GM21447 (cell line): Measurements from ENCODE around the gene SCAF11.

Experiments
- ATAC-seq: cut with Tn5 transposase; IDR thresholded peaks from one replicate; pipeline ENCODE4 v1.9.1; 2021; ENCODE audit not compliant: unreplicated experiment

The SCAF11 gene

GRCh38 chr12:45915405-45915804 lies 75.0 kb downstream of the SCAF11 start:
- ATAC-seq: no peak

DNA sequence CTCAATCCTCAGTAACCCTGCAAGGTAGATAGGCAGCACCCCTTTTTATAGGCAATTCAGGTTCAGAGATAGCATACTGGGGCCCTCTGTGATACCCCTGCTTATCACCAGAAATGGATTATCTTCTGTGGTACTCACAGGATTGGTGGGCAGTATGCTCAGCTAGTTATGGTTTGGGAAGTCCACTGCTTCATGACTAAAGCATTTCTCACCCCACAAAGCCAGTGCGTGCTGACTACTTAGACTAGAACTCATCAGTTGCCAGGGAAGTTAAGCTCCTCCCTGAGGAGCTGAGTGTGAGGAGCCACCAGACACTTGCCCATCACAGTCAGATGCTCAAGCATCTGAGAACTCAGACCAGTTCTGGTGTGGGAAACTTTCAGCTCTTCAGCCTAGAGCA lies 76.3 kb downstream of the SCAF11 start:
- ATAC-seq: no peak

GRCh38 chr12:45913631-45914030 lies 76.7 kb downstream of the SCAF11 start:
- no peak for ATAC-seq

DNA sequence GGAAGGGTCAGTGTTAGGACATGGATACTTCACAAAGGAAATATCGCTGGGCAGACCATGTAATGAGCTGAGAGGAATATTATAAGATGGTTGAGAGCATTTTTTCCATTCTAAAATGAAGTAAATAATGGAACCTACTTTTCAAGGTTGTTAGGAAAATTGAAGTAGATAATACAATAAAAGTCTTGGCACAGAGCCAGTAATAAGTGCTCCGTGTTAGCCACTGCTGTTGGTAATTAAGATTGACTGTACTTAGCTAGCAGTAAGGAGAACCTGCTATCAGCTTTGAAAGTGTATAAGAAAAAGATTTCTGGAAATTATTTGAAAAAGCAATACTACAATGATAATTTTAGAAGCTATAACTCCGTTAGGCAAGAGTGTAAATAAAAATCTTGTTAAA lies 77.6 kb downstream of the SCAF11 start:
- no peak for ATAC-seq

DNA sequence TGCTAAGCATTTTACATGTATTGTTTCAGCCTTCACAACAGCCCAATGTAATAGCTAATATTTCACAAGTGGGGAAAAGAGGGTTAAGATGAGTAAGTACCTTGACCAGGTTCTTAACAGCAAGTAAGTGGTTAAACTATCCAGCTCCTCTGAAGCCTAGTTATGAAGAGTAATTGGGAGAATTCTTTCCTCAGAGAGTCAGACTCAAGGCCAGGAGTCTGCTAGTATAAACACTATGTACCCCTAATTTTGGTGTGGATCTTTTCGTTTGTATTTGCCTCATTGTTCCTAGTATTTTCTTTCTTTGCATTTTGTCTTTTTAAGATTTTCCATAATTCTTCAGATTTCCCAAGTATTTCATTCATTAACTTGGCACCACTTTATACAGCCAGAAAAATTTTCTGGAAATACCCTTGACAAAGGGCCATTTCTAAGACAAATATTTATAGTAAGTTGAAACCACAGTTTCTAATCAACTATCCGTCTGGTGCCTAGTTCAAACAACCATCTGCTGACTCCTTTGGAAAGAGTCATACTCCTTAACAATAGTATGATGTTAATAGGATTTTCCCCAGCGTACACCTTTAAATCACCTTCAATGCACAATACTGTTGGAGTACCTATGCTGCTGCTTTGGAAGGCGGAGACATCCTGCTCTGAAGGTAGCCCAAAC lies 81.2 kb downstream of the SCAF11 start:
- no peak for ATAC-seq

DNA sequence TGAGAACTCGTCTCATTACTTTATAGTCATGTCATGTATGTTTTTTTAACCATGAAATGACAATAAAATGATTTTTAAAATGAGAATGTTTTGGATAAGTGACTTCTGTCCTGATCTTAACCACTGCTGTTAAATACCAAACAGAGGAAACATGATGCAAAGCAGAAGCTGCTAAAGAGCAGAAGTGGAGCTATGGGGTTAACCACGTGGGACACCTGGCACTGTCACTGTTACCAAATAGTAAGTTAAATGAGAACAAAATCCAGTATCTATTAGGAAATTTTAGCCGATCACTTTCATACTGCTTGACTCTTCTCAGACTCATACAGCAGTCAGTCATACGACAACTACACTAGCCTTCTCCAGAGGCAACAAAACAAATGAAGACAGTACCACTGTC lies 82.4 kb downstream of the SCAF11 start:
- no peak for ATAC-seq

GRCh38 chr12:45898094-45898493 lies 92.3 kb downstream of the SCAF11 start:
- no peak for ATAC-seq

- no peak for ATAC-seq
These were observed 94.4 kb downstream of the SCAF11 start for GRCh38 chr12:45895961-45896360.

DNA sequence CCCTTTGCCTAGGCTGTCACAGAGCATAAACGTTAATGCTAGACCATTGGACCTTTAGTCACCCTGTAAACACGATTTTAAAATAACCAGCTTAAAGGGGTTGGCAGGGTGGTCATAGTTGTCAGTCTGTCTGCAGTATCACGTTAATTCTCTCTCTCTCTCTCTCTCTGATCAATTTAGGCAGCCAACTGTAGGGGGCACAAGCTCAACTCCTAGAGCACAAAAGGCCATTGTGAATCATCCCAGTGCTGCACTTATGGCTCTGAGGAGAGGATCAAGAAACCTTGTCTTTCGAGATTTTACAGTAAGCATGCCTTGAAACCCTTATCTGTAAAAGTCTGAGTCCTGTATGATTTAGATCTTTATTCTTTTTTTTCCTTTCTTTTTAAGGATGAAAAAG lies 97.1 kb downstream of the SCAF11 start:
- ATAC-seq: no peak

GRCh38 chr12:45890276-45890675 lies 100.1 kb downstream of the SCAF11 start:
- ATAC-seq: no peak

DNA sequence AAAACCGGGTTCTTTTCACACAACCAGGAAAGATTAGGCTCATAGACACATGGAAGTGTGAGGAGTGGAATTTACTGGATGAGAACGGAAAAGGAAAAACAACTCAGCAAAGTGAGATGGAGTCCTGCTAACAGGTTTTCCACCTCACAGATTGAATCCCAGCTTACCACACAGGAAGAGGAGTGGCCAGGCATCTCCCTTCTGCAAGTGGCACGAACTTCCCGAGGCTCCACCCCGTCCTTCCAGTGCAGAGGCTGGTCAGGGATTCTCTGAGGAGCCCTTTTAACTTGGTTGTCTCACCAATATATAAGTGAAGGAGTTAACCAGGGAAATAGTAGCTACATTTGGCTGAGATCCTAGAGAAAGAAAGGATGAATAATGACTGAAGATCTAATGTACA lies 102.8 kb downstream of the SCAF11 start:
- ATAC-seq: no peak

GRCh38 chr12:45886685-45887084 lies 103.7 kb downstream of the SCAF11 start:
- ATAC-seq: no peak

GRCh38 chr12:45883187-45883586 lies 107.2 kb downstream of the SCAF11 start:
- no peak for ATAC-seq

DNA sequence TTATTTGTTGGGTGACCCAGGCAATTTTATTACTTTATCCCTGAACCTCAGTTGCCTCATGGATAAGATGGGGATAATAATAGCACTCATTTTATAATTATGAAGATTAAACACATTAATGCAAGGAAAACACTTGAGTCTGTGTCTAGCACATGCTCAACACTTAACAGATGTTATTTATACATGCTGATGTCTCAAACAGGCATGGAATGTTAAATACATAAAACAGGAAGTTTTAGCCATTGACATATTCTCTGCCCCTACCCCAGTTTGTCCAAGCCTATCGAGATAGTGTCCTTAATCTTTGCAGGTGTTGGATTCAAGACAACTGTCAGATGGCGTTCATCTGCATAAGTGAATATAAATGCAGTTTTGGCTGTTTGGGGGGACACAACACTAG lies 109.8 kb downstream of the SCAF11 start:
- no peak for ATAC-seq

DNA sequence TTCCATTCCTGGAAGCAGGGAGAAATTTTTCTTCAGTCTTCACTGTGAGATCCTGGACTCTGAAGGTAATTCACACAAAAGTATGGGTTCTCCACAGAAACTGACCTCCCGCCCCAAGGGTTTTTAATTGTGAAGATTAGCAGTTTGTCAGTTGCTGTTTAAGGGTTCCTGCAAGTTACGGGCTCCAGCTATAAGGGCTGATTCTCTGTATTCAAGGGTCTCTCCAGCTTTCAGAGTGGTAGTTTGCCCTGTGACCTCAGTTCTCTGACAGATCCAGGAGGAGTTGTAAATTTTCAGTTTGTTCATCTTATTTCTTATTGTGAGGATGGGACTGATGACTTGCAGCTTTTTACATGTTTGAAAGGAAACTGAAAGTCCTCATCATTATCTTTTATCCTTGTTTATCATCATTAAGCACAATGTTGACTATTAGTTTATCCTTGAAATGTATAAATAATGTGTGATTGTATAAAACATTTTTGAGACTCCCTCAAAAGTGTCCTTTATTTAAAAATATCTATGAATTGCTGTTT lies 110.9 kb downstream of the SCAF11 start:
- no peak for ATAC-seq

DNA sequence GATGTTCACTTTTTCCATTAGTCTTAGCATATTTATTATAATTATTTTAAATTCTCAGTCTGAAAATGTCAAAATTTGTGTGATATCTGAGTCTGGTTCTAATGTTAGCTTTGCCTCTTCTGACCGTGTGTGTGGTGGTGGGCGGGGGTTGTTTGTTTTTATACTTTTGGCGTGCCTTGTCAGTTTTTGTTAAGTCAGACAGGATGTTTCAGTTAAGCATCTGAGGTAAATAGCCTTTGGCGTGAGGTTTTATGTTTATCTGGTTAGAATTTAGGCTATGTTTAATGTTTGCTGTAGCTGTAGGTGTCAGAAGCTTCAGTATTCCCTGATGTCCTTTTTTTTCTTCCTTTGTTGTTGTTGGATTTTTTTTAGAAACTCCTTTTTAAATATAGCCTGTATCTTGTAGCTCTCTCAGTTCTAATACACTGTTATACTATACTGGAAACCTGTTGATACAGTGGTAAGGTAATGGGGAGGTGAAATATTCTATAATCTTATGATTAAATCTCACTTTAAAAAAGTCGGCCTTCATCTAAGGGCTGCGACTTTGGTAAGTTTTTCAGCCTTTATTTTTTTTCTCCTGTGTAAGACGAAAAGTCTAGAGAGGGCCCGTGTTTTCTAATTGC lies 111.6 kb downstream of the SCAF11 start:
- no peak for ATAC-seq

GRCh38 chr12:45877069-45877468 lies 113.3 kb downstream of the SCAF11 start:
- ATAC-seq: no peak

DNA sequence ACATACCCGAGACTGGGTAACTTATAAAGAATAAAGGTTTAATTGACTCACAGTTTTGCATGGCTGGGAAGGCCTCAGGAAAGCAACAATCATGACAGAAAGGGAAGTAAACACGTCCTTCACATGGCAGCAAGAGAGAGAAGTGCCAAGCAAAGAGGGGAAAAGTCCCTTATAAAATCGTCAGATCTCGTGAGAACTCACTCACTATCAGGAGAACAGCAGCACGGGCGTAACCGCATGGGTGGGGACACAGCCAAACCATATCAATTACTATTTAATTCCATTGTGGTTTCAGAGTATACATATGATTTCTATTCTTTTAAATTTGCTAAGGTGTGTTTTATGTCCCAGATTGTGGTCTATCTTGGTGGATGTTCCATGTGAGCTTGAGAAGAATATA lies 117.9 kb downstream of the SCAF11 start:
- ATAC-seq: no peak
